H1 (cell line): Measurements from ENCODE around the gene BIK. TPM values are rescaled to one million over a fixed set of nuclear protein-coding genes. Genes with fewer than 3 reads are reported as not detected.

Experiments
- BACH1 ChIP-seq: IDR thresholded peaks from 2 replicates; pipeline ENCODE4 v1.6.1; 2012; ENCODE audit warnings: low read length, improper control_type of control experiment
- CBX5 ChIP-seq: fragments of 300-800, 300-1000 bp; sonication (generic); IDR thresholded peaks from 2 replicates; pipeline ENCODE4 v1.7.1; 2016; ENCODE audit warnings: antibody characterized with exemption, low read length, low read depth
- EGR1 ChIP-seq: IDR thresholded peaks from 2 replicates; pipeline ENCODE4 v1.6.1; 2011; ENCODE audit warnings: low read depth, low read length, borderline replicate concordance
- EZH2 ChIP-seq: fragments of 200-600 bp; sonication (generic); IDR thresholded peaks from 2 replicates; pipeline ENCODE4 v1.7.1; 2012; ENCODE audit warnings: low read depth, mild to moderate bottlenecking, moderate library complexity, low read length, inconsistent platforms; ENCODE audit not compliant: severe bottlenecking
- KDM4A ChIP-seq: IDR thresholded peaks from one replicate; pipeline ENCODE4 v1.7.1; 2012; ENCODE audit warnings: low read depth, mild to moderate bottlenecking, moderate library complexity, low read length, inconsistent platforms; ENCODE audit not compliant: severe bottlenecking
- RXRA ChIP-seq: IDR thresholded peaks from 2 replicates; pipeline ENCODE4 v1.6.1; 2011; ENCODE audit warnings: low read depth, mild to moderate bottlenecking, low read length, moderate library complexity; ENCODE audit not compliant: insufficient read depth
- ZNF274 ChIP-seq: IDR thresholded peaks from 2 replicates; pipeline ENCODE4 v1.7.0; 2012; ENCODE audit warnings: low read length, borderline replicate concordance; ENCODE audit errors: extremely low read depth
- polyA plus RNA-seq, 7 experiments: library from polyadenylated mRNA; depleted of rRNA in 3 of 7; stranded (reverse) in 5 of 7; unstranded in 2 of 7; fragments of >200 nt in 5 of 7; fragments of 200-250 nt in 2 of 7; gene quantifications; 1 replicate in 5 of 7; 2 replicates in 1 of 7; 4 replicates in 1 of 7; pipeline versions ENCODE4 v1.2.1 to v1.2.3, GENCODE V29; 2011 to 2013; ENCODE audit warnings: missing spikeins in 2 of 7, mixed read lengths in 2 of 7
- total RNA-seq: library from RNA; stranded (reverse); fragmentation: NEBNext Ultra II Directional; extraction: Animal tissue kit (Norgen Biotek cat#: 25700); gene quantifications from 2 replicates; pipeline ENCODE4 v1.2.1, GENCODE V29; 2021
- TF ChIP-seq, protein P1 (sequence below): IDR thresholded peaks from 2 replicates; pipeline ENCODE4 v1.6.1; 2012; ENCODE audit warnings: low read length, inconsistent platforms

The BIK gene
- total and polyA plus RNA-seq, 2 of the 8 experiments (the other 6 are each of a cell fraction or from before 2014, with no cell fraction given): 3.3 to 5.5 TPM

DNA sequence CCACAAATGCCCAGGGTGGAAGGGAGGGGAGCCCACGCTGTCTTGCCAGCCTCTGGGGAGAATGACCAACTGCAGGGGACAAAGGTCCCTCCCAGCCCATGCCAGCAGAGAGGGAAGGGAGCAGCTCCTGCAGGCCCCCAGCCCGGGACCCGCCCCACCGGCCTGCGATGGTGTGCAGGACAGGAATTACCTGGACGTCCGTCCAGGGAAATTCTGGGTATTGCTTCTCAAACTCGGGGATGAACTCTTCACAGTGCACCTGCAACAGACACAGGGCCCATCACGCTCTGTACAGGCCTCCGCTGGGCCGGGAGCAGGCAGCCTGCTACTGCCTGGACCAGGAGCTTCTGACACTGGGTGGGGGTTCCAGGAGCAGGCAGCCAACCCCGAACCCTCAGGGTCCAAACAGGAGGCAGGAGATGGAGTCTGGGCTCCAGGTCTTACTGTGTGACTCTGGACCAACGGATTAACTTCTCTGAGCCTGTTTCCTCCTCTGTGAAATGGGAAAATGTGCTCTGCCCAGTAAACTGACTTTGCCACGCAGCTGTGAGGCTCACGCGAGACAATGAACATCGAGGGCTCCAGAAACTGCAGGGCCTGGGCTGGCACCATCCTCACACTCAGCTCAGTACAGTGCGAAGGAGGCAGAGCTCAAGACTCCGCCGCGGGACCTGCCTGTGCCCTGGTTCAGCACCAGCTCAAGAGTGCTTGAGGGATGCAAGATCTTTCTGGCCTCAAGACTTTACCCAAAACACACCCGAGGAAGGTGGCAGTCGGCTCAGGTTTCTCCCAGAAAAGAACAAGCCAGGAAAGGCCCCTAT is 59.0 kb downstream of the BIK start (continued):
- TF ChIP-seq, protein P1, sequence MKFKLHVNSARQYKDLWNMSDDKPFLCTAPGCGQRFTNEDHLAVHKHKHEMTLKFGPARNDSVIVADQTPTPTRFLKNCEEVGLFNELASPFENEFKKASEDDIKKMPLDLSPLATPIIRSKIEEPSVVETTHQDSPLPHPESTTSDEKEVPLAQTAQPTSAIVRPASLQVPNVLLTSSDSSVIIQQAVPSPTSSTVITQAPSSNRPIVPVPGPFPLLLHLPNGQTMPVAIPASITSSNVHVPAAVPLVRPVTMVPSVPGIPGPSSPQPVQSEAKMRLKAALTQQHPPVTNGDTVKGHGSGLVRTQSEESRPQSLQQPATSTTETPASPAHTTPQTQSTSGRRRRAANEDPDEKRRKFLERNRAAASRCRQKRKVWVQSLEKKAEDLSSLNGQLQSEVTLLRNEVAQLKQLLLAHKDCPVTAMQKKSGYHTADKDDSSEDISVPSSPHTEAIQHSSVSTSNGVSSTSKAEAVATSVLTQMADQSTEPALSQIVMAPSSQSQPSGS: no peak
- TF ChIP-seq ZNF274 (no peak), KDM4A (no peak), BACH1 (no peak), CBX5 (no peak), EZH2 (no peak), EGR1 (no peak), RXRA (no peak)
